GM21619 (cell line): Measurements from ENCODE around the gene SLC5A10.
"Not testable (repeated sequence)": the region's sequence is repeated elsewhere in the genome, so short reads cannot be mapped to it uniquely, and the experiment has no call there.

Source experiments
- ATAC-seq: cut with Tn5 transposase; IDR thresholded peaks from one replicate; pipeline ENCODE4 v1.9.1; 2021; ENCODE audit not compliant: unreplicated experiment

The SLC5A10 gene

GRCh38 chr17:19017401-19017800 lies 65.4 kb downstream of the SLC5A10 start:
- no peak for ATAC-seq

DNA sequence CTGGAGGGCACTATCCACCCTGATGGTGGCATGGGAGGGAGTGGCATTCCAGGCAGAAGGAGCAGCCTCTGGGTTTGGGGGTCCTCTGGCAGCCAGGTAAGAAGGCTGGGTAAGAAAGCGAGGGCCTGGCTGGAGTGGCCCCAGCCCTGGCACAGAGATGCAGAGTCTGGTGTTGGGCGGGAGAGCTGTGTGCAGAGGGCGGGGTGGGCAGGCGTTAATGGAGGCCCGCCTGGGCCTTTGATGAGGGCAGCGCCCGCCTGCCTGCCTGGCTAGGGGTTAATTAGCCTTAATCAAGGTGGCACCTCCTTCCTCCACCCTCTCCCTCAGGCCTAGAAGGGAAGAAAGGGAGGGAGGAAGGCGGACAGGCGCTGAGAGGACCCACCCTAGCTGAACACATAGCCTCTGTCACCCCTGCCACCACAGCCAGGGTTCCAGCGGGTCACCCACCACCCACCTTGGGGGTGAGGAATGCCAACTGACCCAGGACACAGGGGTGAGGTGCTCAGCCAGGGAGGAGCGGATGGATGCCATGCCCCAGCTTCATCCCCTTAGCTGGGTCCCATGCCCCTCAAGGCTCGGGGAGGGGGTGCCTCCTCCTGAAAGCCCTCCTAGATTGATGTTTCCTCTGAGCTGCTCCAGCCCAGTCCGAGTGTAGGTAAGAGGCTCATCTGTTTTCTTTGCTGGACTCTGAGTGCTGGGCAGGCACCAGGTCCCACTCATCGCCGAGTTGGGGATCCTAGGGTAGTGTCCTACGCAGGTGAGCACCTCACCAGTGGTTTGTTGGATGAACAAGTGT lies 66.0 kb downstream of the SLC5A10 start:
- ATAC-seq, result no peak

DNA sequence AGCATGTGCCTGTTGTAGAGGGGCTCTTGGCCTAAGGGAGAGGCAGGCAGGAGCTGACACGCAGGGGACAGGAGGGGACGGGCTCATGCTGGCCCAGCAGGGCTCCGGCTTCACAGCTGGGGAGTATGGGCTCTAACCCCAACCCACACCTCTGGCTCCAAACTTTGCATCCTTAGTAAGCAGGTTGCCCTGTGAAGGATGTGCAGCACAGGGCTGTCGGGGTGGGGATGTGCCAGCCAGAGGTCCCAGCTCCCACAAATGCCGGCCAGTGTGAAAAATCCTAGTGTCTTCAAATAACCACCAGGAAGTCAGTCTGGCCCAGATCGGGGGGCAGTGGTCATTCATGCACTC lies 66.6 kb downstream of the SLC5A10 start:
- no peak for ATAC-seq

DNA sequence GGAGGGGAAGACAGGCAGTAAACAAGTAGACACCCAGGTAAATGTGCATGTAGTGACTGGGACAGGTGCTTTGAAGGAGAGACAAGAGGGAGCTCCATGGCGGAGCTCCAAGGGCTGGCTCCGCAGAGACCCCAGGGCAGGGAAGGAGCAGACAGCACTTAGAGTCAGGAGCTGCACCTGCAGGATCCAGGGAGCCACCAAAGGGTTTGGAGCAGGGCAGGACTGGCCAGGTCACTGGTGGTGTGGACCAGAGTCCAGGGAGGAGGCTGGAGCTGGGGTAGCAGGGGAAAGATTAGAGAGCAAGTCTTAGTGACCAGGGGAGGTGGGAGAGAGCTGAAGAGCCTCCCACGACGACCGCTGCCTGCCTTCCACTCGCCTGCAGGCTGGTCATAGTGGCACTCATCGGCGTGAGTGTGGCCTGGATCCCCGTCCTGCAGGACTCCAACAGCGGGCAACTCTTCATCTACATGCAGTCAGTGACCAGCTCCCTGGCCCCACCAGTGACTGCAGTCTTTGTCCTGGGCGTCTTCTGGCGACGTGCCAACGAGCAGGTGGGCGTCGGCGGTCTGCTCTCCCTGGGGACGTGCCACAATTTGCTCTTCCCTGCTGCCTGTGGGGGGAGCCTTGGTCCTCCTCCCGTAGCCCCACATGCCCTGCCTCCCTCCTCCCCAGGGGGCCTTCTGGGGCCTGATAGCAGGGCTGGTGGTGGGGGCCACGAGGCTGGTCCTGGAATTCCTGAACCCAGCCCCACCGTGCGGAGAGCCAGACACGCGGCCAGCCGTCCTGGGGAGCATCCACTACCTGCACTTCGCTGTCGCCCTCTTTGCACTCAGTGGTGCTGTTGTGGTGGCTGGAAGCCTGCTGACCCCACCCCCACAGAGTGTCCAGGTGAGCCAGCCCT lies 67.3 kb downstream of the SLC5A10 start:
- ATAC-seq, result no peak

GRCh38 chr17:19020016-19020415 lies 68.1 kb downstream of the SLC5A10 start:
- no peak for ATAC-seq

- ATAC-seq, result not testable (repeated sequence)
These were observed 69.2 kb downstream of the SLC5A10 start for GRCh38 chr17:19021011-19021621.

- ATAC-seq, result no peak
These were observed 69.7 kb downstream of the SLC5A10 start for GRCh38 chr17:19021622-19022083.

DNA sequence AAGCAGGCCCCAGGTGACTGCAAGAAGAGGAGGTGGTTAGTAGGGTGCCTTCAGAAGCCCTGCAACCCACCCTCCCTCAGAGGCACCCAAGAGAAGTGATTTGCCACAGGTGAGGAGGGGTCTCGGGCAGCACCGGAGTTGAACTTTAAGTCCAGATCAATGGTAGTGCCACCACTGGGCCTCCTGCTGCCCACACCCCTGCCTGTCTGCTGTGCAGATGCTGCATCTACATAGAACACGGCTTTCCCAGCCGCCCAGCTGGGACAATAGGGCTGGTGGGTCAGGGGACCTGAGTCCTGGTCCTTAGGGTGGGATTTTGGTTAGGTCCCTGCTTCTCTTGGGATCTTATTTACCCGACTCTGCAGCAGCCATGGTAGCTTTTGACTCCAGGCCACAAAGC lies 70.2 kb downstream of the SLC5A10 start:
- ATAC-seq, result no peak

- ATAC-seq, result no peak
These were observed 70.8 kb downstream of the SLC5A10 start for GRCh38 chr17:19022747-19023146.

DNA sequence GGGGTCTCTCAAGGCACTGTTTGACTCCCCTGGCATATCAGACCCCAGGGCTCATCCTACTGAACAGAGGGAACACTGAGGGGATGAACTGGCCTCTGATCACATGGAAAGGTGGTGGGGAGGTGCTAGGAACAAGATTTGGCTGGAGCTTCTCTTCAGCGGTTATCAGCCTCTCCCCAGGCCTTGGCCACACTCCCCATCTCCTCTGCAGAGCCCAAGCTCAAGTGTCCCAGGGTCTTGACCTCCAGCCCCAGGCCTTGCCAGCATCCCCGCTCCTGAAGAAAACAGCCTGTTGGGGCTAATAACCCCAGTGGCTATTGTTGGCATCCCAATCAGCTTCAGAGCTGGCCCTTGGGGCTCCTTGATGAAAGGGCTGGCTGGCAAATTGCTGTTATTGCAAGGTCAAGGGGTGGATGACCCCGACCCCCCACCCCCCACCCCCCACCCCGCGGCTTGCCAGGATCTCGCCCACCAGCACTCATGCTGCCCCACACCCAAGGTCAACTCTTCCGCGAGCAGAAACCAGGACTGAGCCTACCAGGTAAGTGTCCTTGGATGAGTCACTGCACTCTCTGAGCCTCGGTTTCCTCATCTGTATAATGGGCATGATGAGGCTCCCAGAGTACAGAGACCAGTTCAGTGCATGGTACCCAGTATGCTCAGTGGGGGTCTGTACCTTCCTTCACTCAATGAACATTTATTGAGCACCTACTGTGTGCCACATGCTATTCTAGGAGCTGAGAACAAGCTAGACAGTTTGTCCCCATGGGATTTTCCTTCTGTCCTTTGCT lies 71.4 kb downstream of the SLC5A10 start:
- ATAC-seq, result no peak

- no peak for ATAC-seq
These were observed 72.4 kb downstream of the SLC5A10 start for GRCh38 chr17:19024101-19025078.

GRCh38 chr17:19028671-19029070 lies 76.7 kb downstream of the SLC5A10 start:
- not testable (repeated sequence) for ATAC-seq

GRCh38 chr17:19029740-19030139 lies 77.8 kb downstream of the SLC5A10 start:
- ATAC-seq, result not testable (repeated sequence)

DNA sequence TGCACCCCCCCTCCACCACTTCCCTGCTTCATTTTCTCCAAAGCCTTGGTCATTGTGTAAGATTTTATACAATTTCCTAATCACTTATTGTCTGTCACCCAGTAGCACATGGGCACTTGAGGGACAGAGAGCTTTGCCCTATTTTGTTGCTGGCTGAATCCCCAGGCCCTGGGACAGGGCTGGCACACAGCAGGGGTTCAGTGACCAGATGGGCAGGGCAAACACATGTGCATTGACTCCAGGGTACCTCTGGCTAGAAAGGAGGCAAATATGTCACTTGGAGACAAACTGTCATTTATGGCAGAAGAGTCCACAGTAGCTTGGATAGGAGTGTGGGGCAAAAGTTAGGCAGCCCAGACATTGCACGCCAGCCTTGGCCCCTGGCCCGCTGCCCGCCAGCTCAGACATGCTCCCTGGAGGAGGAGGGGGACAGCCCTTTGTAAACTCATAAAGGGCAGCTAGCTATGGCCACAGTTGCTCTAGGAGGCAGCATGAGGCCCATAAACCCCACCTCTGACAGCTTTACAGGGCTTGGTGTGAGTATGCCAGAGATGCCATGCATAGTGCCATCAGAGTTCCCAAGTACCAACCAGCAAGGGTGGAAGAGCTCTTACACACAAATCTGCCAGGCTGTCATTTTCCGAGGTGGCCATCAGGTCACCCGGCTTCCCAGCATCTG lies 78.9 kb downstream of the SLC5A10 start:
- not testable (repeated sequence) for ATAC-seq

GRCh38 chr17:19031729-19032128 lies 79.8 kb downstream of the SLC5A10 start:
- not testable (repeated sequence) for ATAC-seq

- not testable (repeated sequence) for ATAC-seq
These were observed 80.5 kb downstream of the SLC5A10 start for GRCh38 chr17:19032377-19032988.

- not testable (repeated sequence) for ATAC-seq
These were observed 84.2 kb downstream of the SLC5A10 start for GRCh38 chr17:19036186-19036585.

DNA sequence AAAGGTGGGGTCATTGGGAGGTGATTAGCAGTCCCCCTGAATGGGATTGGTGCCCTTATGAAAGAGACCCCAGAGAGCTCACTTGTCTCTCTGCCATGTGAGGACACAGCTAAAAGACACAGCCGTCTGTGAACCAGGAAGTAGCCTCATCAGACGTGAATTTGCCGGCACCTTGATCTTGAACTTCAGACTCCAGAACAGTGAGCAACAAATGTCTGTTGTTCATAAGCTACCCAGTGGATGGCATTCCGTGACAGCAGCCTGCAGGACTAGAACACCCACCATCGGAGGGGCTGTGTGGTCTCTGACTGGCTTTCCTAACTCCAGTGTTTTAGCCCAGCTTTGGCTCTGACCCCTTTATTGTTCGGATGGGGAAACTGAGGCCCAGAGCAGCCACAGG lies 85.6 kb downstream of the SLC5A10 start:
- ATAC-seq, result not testable (repeated sequence)
